Spleen (tissue), 11 donors: ENCODE results near the gene MIS12. TPM values are rescaled to one million over a fixed set of nuclear protein-coding genes. Genes with fewer than 3 reads are reported as not detected.
A peak's percentile ranks its signal among the peaks of the same experiment; 100 is the strongest.

Experiments used
- DNase-seq: peaks from one replicate; pipeline ENCODE4 v3.0.0-alpha.2; 2020
- H3K27ac ChIP-seq, 8 donors: fragments of 200-600 bp; sonication (generic) in 7 of 8; 1 replicate in 4 of 8; 2 replicates in 4 of 8; pipeline versions ENCODE4 v1.5.0 to v1.8.0; 2016 to 2021; ENCODE audit warnings: inconsistent platforms in 4 of 8, mild to moderate bottlenecking in 4 of 8, moderate library complexity in 1 of 8
- H3K27me3 ChIP-seq, 7 donors: fragments of 200-600 bp; sonication (generic) in 6 of 7; replicated peaks in 1 of 7; 1 replicate in 4 of 7; 2 replicates in 3 of 7; pipeline versions ENCODE4 v1.5.0 to v1.8.0; 2016 to 2021; ENCODE audit warnings: inconsistent platforms in 3 of 7, mild to moderate bottlenecking in 1 of 7
- H3K36me3 ChIP-seq, 6 donors: fragments of 200-600 bp; sonication (generic) in 5 of 6; 1 replicate in 4 of 6; 2 replicates in 2 of 6; pipeline versions ENCODE4 v1.5.0 to v1.8.0; 2016 to 2021; ENCODE audit warnings: inconsistent platforms in 2 of 6
- H3K4me1 ChIP-seq, 6 donors: fragments of 200-600 bp; sonication (generic) in 5 of 6; 1 replicate in 3 of 6; 2 replicates in 3 of 6; pipeline versions ENCODE4 v1.5.0 to v1.8.0; 2016 to 2021; ENCODE audit warnings: inconsistent platforms in 3 of 6
- H3K4me3 ChIP-seq, 8 donors: fragments of 200-600 bp; sonication (generic) in 7 of 8; 1 replicate in 4 of 8; 2 replicates in 4 of 8; pipeline versions ENCODE4 v1.5.0 to v1.8.0; 2016 to 2021; ENCODE audit warnings: inconsistent platforms in 4 of 8, mild to moderate bottlenecking in 4 of 8, moderate library complexity in 2 of 8
- H3K9me3 ChIP-seq, 8 donors: fragments of 200-600 bp; sonication (generic) in 7 of 8; 1 replicate in 4 of 8; 2 replicates in 4 of 8; pipeline versions ENCODE4 v1.5.0 to v1.8.0; 2016 to 2021; ENCODE audit warnings: inconsistent platforms in 4 of 8
- CTCF ChIP-seq, 11 experiments: fragments of 200-600 bp in 7 of 11; fragments of 450-650 bp in 4 of 11; sonication (generic) in 4 of 11; IDR thresholded peaks in 8 of 11; conservative IDR thresholded peaks in 3 of 11; 1 replicate in 7 of 11; 2 replicates in 4 of 11; pipeline versions ENCODE4 v1.4.0 to v1.8.0; 2016 to 2021; ENCODE audit warnings: antibody characterized with exemption in 11 of 11, inconsistent platforms in 4 of 11, mild to moderate bottlenecking in 1 of 11
- POLR2A ChIP-seq, 3 donors: fragments of 450-650 bp; IDR thresholded peaks; one replicate each; pipeline ENCODE4 v1.5.1; 2017; ENCODE audit warnings: antibody characterized with exemption in 3 of 3, mild to moderate bottlenecking in 1 of 3
- POLR2AphosphoS5 ChIP-seq, 3 donors: sonication (generic); formaldehyde crosslinking; IDR thresholded peaks; one replicate each; pipeline ENCODE4 v1.5.1; 2017; ENCODE audit warnings: antibody characterized with exemption in 3 of 3
- WGBS, 5 donors: extraction: QIAGEN DNeasy Blood & Tissue Kit in 3 of 5; methylation state at CpG; one replicate each; pipeline versions ENCODE4 v1.1.5 to v1.1.7; 2013 to 2018; 5-methylcytosine and 5-hydroxymethylcytosine counted together
- intact Hi-C: fragments of 100-400 bp; cut with DNase I; formaldehyde crosslinking; loops from one replicate; pipeline ENCODE4 v1.15.0; 2023; ENCODE audit warnings: low total_unique reads
- polyA plus RNA-seq, 3 donors: library from polyadenylated mRNA; stranded (reverse); fragments of 200-250 nt; gene quantifications; one replicate each; pipeline ENCODE4 v1.2.1, GENCODE V29; 2013
- total RNA-seq, 7 donors: library from RNA; depleted of rRNA in 3 of 7; stranded (reverse); fragments of >200 nt in 3 of 7; fragmentation: NEBNext Ultra II Directional in 4 of 7; extraction: Animal tissue kit (Norgen Biotek cat#: 25700) in 4 of 7; gene quantifications; one replicate each; pipeline versions ENCODE4 v1.1.0 to v1.2.1, GENCODE V29; 2016 to 2021
- donor health status: healthy with polysubstance abuse.
- donor health status: DM: no; HTN: no; CAD: no; lungs with moderate emphysema.
- donor health status: DM: no; HTN: no; CAD: no.
- donor health status: Bipolar disorder and iron deficiency.
- donor health status: healthy.
- donor health status: DM: no; HTN: no; CAD: no.
- donor health status: DM: yes; HTN: yes; CAD: no.

The MIS12 gene
- total and polyA plus RNA-seq, 10 donors: 15.5 to 46.3 (median 20.5) TPM

GRCh38 chr17:5439446-5439764 lies 47.0 kb upstream of the MIS12 start:
- H3K9me3 ChIP-seq: no peaks in the 10 kb centered on the region
- no peaks in the 10 kb centered on the region for H3K27me3 ChIP-seq
- WGBS, 5 donors: 7 to 35% (median 17%) methylated on average over 1 of the region's 1 CpG
- H3K36me3 ChIP-seq: peaks cover 0 to 71% (median 35%) of the 10 kb centered on the region in 6 donors
- peaks cover 21 to 47% (median 36%) of the 10 kb centered on the region in 6 donors for H3K4me1 ChIP-seq
- peak overlapping the region; percentile 87 to 100 (median 94) for H3K4me3 ChIP-seq
- H3K27ac ChIP-seq: peak overlapping the region; percentile 78 to 89 (median 84)
- TF ChIP-seq CTCF (IDR thresholded peaks at IDR 0.05 in 8 of 11, conservative IDR thresholded peaks at IDR 0.05 in 3 of 11): peak in 7 of 11 experiments; percentile 3 to 71 (median 44)
- no peak for TF ChIP-seq POLR2AphosphoS5 (IDR thresholded peaks at IDR 0.05)
- intact Hi-C loops: loop anchor here (10.0 kb wide), 1 partner anchor 185 kb away; no protein-coding TSS in a partner anchor
- no peak for DNase-seq

- TF ChIP-seq POLR2A (IDR thresholded peaks at IDR 0.05) (no peak), POLR2AphosphoS5 (IDR thresholded peaks at IDR 0.05) (no peak), CTCF (IDR thresholded peaks at IDR 0.05 in 8 of 11, conservative IDR thresholded peaks at IDR 0.05 in 3 of 11) (no peak)
- WGBS, 5 donors: 94 to 99% (median 95%) methylated on average over 4 to 6 of the region's 6 CpGs
Observed at GRCh38 chr17:5443728-5444127, 42.6 kb upstream of the MIS12 start.

GRCh38 chr17:5444209-5444608 lies 42.2 kb upstream of the MIS12 start:
- no peak for DNase-seq
- no peak overlapping the region for H3K27ac ChIP-seq
- intact Hi-C loops: no loop called here
- H3K4me3 ChIP-seq: no peak overlapping the region
- 92 to 97% (median 94%) methylated on average over 22 of the region's 22 CpGs for WGBS, 5 donors
- H3K36me3 ChIP-seq: peaks cover 4 to 84% (median 55%) of the 10 kb centered on the region in 6 donors
- no peaks in the 10 kb centered on the region for H3K9me3 ChIP-seq
- no peak for TF ChIP-seq POLR2A (IDR thresholded peaks at IDR 0.05)
- no peak for TF ChIP-seq CTCF (IDR thresholded peaks at IDR 0.05 in 8 of 11, conservative IDR thresholded peaks at IDR 0.05 in 3 of 11)
- TF ChIP-seq POLR2AphosphoS5 (IDR thresholded peaks at IDR 0.05): no peak
- H3K27me3 ChIP-seq: no peaks in the 10 kb centered on the region
- peaks cover 0 to 8% (median 7%) of the 10 kb centered on the region in 6 donors for H3K4me1 ChIP-seq

More at GRCh38 chr17:5443728-5444127, 42.6 kb upstream of the MIS12 start:
- no peaks in the 10 kb centered on the region for H3K9me3 ChIP-seq
- no peak for DNase-seq
- H3K27ac ChIP-seq: no peak overlapping the region
- peaks cover 4 to 79% (median 52%) of the 10 kb centered on the region in 6 donors for H3K36me3 ChIP-seq
- intact Hi-C loops: no loop called here
- no peaks in the 10 kb centered on the region for H3K27me3 ChIP-seq
- H3K4me1 ChIP-seq: peaks cover 0 to 12% (median 8%) of the 10 kb centered on the region in 6 donors
- H3K4me3 ChIP-seq: no peak overlapping the region

GRCh38 chr17:5446786-5447185 lies 39.6 kb upstream of the MIS12 start:
- Histone ChIP-seq H3K27ac (no peak overlapping the region), H3K9me3 (no peaks in the 10 kb centered on the region), H3K27me3 (no peaks in the 10 kb centered on the region), H3K4me1 (no peaks in the 10 kb centered on the region), H3K36me3 (peaks cover 8 to 99% (median 77%) of the 10 kb centered on the region in 6 donors), H3K4me3 (no peak overlapping the region)
- DNase-seq: no peak
- WGBS, 5 donors: 91 to 98% (median 93%) methylated on average over 8 of the region's 8 CpGs
- no peak for TF ChIP-seq POLR2A (IDR thresholded peaks at IDR 0.05)
- no peak for TF ChIP-seq CTCF (IDR thresholded peaks at IDR 0.05 in 8 of 11, conservative IDR thresholded peaks at IDR 0.05 in 3 of 11)
- TF ChIP-seq POLR2AphosphoS5 (IDR thresholded peaks at IDR 0.05): no peak
- intact Hi-C loops: no loop called here
